Fibroblast of lung (primary cell): ENCODE results near the gene PRKAR1B.

Experiments
- CTCF ChIP-seq, 2 donors: IDR thresholded peaks in 1 of 2; conservative IDR thresholded peaks in 1 of 2; 1 replicate in 1 of 2; 2 replicates in 1 of 2; pipeline ENCODE4 v1.5.1; 2011 to 2012; ENCODE audit warnings: low read length in 2 of 2, control low read depth in 1 of 2, inconsistent platforms in 1 of 2, low read depth in 1 of 2, mild to moderate bottlenecking in 1 of 2
- EZH2 ChIP-seq: IDR thresholded peaks from 2 replicates; pipeline ENCODE4 v1.5.1; 2012; ENCODE audit warnings: low read length, control low read depth, mild to moderate bottlenecking; ENCODE audit errors: missing control alignments

DNA sequence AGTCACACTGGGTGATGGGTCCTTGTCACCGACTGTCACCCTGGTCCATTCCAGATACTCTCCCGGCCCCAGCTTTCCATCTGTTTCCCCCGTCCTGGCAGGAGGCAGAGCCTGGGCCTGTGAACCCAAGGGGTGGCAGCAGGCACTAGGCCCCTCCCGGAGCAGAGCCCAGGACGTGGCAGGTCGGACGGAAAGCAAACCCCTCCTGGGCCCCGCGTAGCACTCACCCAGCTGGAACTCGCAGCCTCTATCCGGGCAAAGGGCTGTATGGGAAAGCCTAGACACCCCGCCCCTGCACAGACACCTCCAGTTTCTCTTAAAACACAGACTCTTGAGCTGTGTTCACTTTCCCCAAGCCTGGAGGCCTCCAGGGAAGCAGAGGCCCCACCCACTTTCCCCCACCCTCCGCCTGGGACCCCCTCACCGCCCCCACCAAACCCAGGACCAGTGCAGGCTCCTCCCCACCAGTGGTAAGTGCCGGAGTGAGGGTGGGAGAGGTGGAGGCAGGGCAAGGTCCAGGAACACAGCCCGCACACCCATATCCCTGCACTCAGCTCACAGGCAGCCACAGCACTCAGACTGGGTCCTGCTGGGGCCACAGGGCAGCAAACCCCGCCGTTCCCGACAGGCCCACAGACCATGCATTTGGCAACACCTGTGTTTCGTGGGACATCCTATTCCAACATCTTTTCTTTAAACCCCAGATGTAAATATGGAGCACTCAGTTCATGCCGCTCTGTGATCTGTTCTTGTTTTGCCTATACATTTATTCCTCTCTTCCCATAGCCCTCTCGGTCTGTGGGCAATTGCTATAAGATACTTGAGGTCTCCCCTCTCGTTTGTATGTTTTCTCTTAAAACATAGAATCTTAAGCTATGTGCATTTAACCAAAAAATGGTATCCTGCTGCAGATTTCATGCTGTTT, 109.2 kb downstream of the PRKAR1B start:
- no peak for TF ChIP-seq CTCF (conservative IDR thresholded peaks at IDR 0.05 in 1 of 2, IDR thresholded peaks at IDR 0.05 in 1 of 2; ENCODE audit: low read depth in 1 of 2, low read length in 2 of 2)
- TF ChIP-seq EZH2 = no peak
